Stimulated activated CD4-positive, alpha-beta T cell treated with anti-CD3 and anti-CD28 coated beads, Interleukin-12 subunit alpha, Interleukin-12 subunit beta, amount 100 ng/mL, for 48 hours (primary cell): Measurements from ENCODE around the gene ABCA4.

Experiments used
- DNase-seq, 3 donors: peaks; one replicate each; pipeline ENCODE4 v3.0.0-alpha.2; 2020; ENCODE audit warnings: low read depth in 2 of 3, low spot score in 1 of 3

Gene ABCA4

GRCh38 chr1:94084085-94084484, 36.9 kb downstream of the ABCA4 start:
- DNase-seq: no peak

GRCh38 chr1:94083681-94084080, 37.3 kb downstream of the ABCA4 start:
- no peak for DNase-seq

- no peak for DNase-seq
Measured at GRCh38 chr1:94081566-94082344, 39.2 kb downstream of the ABCA4 start.

GRCh38 chr1:94079989-94080388, 41.0 kb downstream of the ABCA4 start:
- DNase-seq: no peak

GRCh38 chr1:94079080-94079940, 41.6 kb downstream of the ABCA4 start:
- DNase-seq: no peak

- DNase-seq: no peak
Measured at GRCh38 chr1:94072840-94073522, 48.0 kb downstream of the ABCA4 start.

GRCh38 chr1:94071976-94072375, 49.0 kb downstream of the ABCA4 start:
- DNase-seq: no peak

GRCh38 chr1:94071391-94071790, 49.6 kb downstream of the ABCA4 start:
- no peak for DNase-seq

GRCh38 chr1:94070865-94071264, 50.1 kb downstream of the ABCA4 start:
- no peak for DNase-seq

GRCh38 chr1:94069919-94070285, 51.0 kb downstream of the ABCA4 start:
- no peak for DNase-seq

- DNase-seq: no peak
Measured at GRCh38 chr1:94068999-94069918, 51.7 kb downstream of the ABCA4 start.

- DNase-seq: no peak
Measured at GRCh38 chr1:94068096-94068998, 52.6 kb downstream of the ABCA4 start.

GRCh38 chr1:94067196-94067595, 53.8 kb downstream of the ABCA4 start:
- DNase-seq: no peak

GRCh38 chr1:94063379-94063778, 57.6 kb downstream of the ABCA4 start:
- no peak for DNase-seq

- peak in 2 of 3 donors; percentile 4 to 25 for DNase-seq
Measured at GRCh38 chr1:94061513-94062443, 59.2 kb downstream of the ABCA4 start.

GRCh38 chr1:94060720-94061119, 60.2 kb downstream of the ABCA4 start:
- DNase-seq: no peak

- no peak for DNase-seq
Measured at GRCh38 chr1:94058766-94059165, 62.2 kb downstream of the ABCA4 start.

GRCh38 chr1:94056996-94057395, 64.0 kb downstream of the ABCA4 start:
- no peak for DNase-seq

- DNase-seq: no peak
Measured at GRCh38 chr1:94056171-94056570, 64.8 kb downstream of the ABCA4 start.
